ENCODE measurements around the gene SBK3.
"Not testable (repeated sequence)": the region's sequence is repeated elsewhere in the genome, so short reads cannot be mapped to it uniquely, and the experiment has no call there.

SBK3 gene

DNA sequence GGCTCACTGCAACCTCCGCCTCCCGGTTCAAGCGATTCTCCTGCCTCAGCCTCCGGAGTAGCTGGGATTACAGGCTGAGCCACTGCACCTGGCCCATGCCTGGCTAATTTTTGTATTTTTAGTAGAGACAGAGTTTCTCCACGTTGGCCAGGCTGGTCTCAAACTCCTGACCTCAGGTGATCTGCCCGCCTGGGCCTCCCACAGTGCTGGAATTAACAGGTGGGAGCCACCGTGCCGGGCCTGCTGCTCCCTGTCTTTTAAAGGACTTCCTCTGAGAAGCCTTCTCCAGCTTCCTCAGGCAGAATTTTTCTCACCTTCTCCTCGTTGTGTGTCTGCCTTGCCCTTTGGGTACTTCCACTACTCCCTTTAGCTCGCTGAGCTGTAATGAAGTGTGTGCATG is 48.5 kb downstream of the SBK3 start:
- H3K27me3 ChIP-seq (ENCODE audit: control insufficient read depth, insufficient read depth, low read length, poor library complexity, severe bottlenecking); H3K9me3 ChIP-seq (ENCODE audit: control insufficient read depth, low read length); H3K4me3 ChIP-seq (ENCODE audit: insufficient read depth, low read depth, low read length); H3K36me3 ChIP-seq (ENCODE audit: control insufficient read depth, insufficient read depth, low read length); H3K4me1 ChIP-seq (ENCODE audit: control insufficient read depth, insufficient read depth, low read length); H3K27ac ChIP-seq (ENCODE audit: insufficient read depth, low read depth, low read length, poor library complexity, severe bottlenecking): not testable (repeated sequence)
- WGBS, 2 experiments, result 80 to 82% methylated on average over 10 of the region's 10 CpGs

DNA sequence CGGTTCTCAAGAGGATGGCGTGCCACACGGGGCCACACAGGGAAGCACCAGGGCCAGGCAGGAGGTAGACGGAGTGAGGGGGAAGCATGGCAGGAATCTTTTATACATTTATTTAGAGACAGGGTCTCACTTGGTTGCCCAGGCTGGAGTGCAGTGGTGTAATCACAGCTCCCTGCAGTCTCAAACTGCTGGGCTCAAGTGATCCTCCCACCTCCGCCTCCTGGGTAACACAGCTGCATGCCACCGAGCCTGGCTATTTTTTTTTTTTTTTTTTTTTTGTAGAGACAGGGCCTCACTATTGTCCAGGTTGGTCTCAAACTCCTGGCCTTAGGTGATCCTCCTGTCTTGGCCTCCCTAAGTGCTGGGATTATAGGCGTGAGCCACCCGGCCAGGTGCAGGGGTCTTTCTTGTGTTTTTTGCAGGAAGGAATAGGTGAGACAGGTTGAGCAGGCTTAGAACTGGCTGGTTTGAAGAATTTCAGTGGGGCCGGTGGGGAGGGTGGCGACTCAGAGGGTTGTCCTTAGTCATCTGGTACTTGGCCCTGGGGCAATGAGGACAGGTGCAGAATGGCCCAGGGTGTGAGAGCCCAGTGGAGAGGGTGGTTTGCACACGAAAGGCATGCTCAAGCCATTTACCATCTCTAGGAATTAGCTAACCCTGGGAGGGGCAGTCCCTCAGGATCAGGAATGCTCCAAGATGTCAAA is 49.5 kb downstream of the SBK3 start:
- WGBS, 2 experiments, result 75 to 76% methylated on average over 11 of the region's 11 CpGs

DNA sequence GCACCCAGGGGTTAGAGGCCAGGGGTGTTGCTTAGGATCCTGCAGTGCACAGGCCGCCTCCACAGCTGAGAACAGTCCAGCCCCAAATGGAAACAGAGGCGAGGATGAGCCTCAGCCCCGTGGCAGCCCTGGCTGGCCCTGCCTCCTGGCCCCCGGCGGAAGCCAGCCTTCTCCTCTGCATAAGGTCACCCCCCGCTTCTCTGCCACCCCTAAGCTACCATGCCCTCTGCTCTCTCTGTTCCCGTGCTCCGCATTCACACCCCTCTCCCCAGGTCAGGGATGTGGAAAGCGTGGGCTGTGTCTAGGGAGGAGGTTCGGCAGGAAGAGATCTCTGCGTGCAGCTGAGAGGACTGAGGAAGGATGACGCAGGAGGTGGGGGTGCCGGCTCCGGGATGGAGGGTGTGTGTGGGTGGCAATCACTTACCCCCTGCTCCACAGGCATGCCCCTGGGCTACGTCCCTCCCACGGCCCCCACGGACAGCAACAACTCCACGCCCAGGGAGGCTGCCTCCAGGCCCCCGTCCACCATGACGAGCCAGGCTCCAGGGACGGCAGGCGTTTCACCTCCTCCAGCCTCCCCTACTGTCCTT is 51.1 kb downstream of the SBK3 start:
- Histone ChIP-seq H3K27ac (ENCODE audit: insufficient read depth, low read depth, low read length, poor library complexity, severe bottlenecking) (no peak overlapping the region), H3K36me3 (ENCODE audit: control insufficient read depth, insufficient read depth, low read length) (no peaks in the 10 kb centered on the region), H3K4me3 (ENCODE audit: insufficient read depth, low read depth, low read length) (no peak overlapping the region), H3K9me3 (ENCODE audit: control insufficient read depth, low read length) (no peaks in the 10 kb centered on the region), H3K4me1 (ENCODE audit: control insufficient read depth, insufficient read depth, low read length) (peaks cover 4% of the 10 kb centered on the region), H3K27me3 (ENCODE audit: control insufficient read depth, insufficient read depth, low read length, poor library complexity, severe bottlenecking) (no peaks in the 10 kb centered on the region)
- 81 to 83% methylated on average over 22 of the region's 22 CpGs for WGBS, 2 experiments

More for the DNA sequence above, 49.5 kb downstream of the SBK3 start:
- Histone ChIP-seq H3K27ac (ENCODE audit: insufficient read depth, low read depth, low read length, poor library complexity, severe bottlenecking) (no peak overlapping the region), H3K9me3 (ENCODE audit: control insufficient read depth, low read length) (no peaks in the 10 kb centered on the region), H3K36me3 (ENCODE audit: control insufficient read depth, insufficient read depth, low read length) (no peaks in the 10 kb centered on the region), H3K27me3 (ENCODE audit: control insufficient read depth, insufficient read depth, low read length, poor library complexity, severe bottlenecking) (no peaks in the 10 kb centered on the region), H3K4me3 (ENCODE audit: insufficient read depth, low read depth, low read length) (no peak overlapping the region), H3K4me1 (ENCODE audit: control insufficient read depth, insufficient read depth, low read length) (no peaks in the 10 kb centered on the region)

DNA sequence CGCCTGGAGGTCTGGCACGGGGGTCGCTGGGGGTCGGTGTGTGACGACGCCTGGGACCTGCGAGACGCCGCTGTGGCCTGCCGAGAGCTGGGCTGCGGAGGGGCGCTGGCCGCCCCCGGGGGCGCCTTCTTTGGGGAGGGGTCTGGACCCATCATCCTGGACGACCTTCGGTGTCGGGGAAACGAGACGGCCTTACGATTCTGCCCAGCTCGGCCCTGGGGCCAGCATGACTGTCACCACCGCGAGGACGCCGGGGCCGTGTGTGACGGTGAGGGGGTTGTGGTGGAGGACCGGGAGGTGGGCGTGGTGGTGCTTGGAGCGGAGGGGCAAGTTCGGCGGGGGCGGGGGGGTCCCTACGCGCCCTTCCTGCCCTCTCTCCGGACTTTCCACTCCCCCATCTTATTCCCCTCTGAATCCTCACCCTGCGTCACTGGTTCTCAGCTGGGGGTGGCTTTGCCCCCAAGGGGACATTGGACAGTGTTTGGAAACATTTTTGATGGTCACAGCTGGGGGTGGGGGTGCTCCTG is 51.6 kb downstream of the SBK3 start:
- Histone ChIP-seq H3K9me3 (ENCODE audit: control insufficient read depth, low read length) (no peaks in the 10 kb centered on the region), H3K27me3 (ENCODE audit: control insufficient read depth, insufficient read depth, low read length, poor library complexity, severe bottlenecking) (no peaks in the 10 kb centered on the region), H3K27ac (ENCODE audit: insufficient read depth, low read depth, low read length, poor library complexity, severe bottlenecking) (no peak overlapping the region), H3K4me1 (ENCODE audit: control insufficient read depth, insufficient read depth, low read length) (peaks cover 8% of the 10 kb centered on the region), H3K4me3 (ENCODE audit: insufficient read depth, low read depth, low read length) (no peak overlapping the region), H3K36me3 (ENCODE audit: control insufficient read depth, insufficient read depth, low read length) (no peaks in the 10 kb centered on the region)
- 89 to 92% methylated on average over 33 to 36 of the region's 38 CpGs for WGBS, 2 experiments

DNA sequence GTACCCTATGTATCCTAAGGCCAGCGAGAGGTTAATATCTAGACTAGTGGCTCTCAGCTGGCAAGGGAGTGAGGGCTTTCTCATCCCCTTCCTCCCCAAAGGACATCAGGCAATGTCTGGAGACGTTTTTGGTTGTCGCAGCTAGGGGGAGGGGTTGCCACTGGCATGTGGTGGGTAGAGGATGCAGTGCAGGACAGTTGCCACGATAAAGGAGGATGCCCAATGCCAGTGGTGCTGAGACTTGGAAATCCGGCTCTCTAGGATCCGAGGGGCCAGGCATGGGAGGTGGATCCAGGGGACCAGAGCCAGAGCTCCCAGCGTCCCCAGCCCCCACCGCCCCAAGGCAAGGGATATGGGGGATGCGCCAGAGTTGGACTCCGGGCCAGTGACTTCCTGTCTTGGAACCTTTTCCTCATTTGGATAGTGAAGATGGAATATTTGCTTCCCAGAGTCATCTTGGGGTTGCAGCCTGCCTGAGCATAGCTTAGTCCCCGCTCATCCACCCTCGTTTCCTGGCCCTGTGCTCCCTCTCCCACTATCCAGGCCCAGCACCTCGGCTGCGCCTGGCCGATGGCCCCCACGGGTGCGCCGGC is 52.2 kb downstream of the SBK3 start:
- Histone ChIP-seq H3K36me3 (ENCODE audit: control insufficient read depth, insufficient read depth, low read length) (no peaks in the 10 kb centered on the region), H3K27ac (ENCODE audit: insufficient read depth, low read depth, low read length, poor library complexity, severe bottlenecking) (no peak overlapping the region), H3K27me3 (ENCODE audit: control insufficient read depth, insufficient read depth, low read length, poor library complexity, severe bottlenecking) (no peaks in the 10 kb centered on the region), H3K4me3 (ENCODE audit: insufficient read depth, low read depth, low read length) (no peak overlapping the region), H3K9me3 (ENCODE audit: control insufficient read depth, low read length) (no peaks in the 10 kb centered on the region), H3K4me1 (ENCODE audit: control insufficient read depth, insufficient read depth, low read length) (peaks cover 12% of the 10 kb centered on the region)
- WGBS, 2 experiments, result 87 to 88% methylated on average over 18 of the region's 18 CpGs

DNA sequence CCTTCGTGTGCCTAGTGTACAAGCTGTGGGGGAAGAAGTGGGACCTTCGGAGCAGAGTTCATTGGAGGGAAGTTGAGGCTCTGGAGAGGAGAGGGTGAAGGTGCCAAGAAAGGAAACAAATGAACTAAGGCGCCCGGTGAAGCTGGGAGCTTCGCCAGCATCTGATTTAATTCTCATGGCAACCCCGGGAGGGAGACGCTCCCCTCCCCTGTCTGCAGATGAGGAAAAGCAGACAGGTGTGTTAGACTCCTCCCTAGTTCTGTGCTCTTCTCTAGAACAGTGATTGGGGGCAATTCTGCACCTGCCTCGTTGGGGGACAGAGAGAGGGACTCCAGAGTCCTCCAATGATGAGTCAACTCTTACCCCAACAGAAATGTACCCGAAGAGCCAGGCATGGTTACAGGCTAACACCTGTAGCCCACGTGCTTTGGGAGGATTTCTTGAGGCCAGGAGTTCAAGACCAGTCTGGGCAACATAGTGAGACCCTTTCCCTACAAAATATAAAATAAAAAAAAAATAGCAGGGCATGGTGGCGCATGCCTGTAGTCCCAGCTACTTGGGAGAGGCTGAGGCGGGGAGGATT is 52.9 kb downstream of the SBK3 start:
- no peak overlapping the region for H3K4me3 ChIP-seq (ENCODE audit: insufficient read depth, low read depth, low read length)
- H3K27me3 ChIP-seq (ENCODE audit: control insufficient read depth, insufficient read depth, low read length, poor library complexity, severe bottlenecking), result no peaks in the 10 kb centered on the region
- H3K36me3 ChIP-seq (ENCODE audit: control insufficient read depth, insufficient read depth, low read length), result no peaks in the 10 kb centered on the region
- no peaks in the 10 kb centered on the region for H3K9me3 ChIP-seq (ENCODE audit: control insufficient read depth, low read length)
- 86 to 87% methylated on average over 12 of the region's 12 CpGs for WGBS, 2 experiments
- H3K4me1 ChIP-seq (ENCODE audit: control insufficient read depth, insufficient read depth, low read length), result peaks cover 18% of the 10 kb centered on the region
- H3K27ac ChIP-seq (ENCODE audit: insufficient read depth, low read depth, low read length, poor library complexity, severe bottlenecking), result no peak overlapping the region

DNA sequence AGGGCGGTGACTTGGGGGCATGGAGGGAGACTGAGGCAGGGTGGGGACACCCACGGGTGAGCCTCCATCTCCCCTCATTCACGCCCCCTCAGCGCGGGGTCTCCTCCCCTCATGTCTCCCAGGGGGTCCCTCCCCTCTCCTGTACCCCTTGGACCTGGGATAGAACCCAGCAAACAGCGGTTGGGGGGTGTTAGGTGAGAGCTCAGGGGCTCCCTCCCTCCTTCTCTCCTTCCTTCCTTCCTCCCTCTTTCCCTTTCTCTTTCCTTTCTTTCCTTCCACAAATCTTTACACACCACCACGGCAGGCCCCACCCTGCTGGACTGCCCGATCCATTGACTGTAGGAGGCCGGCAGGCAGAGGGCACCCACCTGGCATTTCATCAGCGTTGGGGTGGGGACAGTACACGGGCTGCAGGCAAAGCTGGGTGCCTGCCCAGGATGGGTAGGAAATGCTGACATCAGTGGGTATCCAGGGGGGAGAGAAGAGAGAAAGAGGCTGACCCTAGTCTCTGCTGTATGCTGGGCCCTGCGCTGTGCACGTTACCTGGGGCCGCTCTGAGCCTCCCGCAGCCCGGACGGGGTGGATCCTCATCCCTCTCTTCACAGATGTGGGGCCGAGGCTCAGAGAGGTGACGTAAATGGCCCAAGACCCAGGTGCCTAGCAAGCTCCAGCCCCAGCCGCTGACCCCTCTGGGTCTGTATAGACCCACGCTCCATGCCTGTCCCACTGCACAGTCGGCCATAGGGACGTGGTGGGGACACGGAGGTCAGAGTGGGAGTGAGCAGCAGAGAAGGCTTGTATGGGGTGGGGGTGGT is 53.6 kb downstream of the SBK3 start:
- Histone ChIP-seq H3K9me3 (ENCODE audit: control insufficient read depth, low read length) (no peaks in the 10 kb centered on the region), H3K4me1 (ENCODE audit: control insufficient read depth, insufficient read depth, low read length) (peaks cover 25% of the 10 kb centered on the region), H3K27me3 (ENCODE audit: control insufficient read depth, insufficient read depth, low read length, poor library complexity, severe bottlenecking) (no peaks in the 10 kb centered on the region), H3K4me3 (ENCODE audit: insufficient read depth, low read depth, low read length) (no peak overlapping the region), H3K27ac (ENCODE audit: insufficient read depth, low read depth, low read length, poor library complexity, severe bottlenecking) (no peak overlapping the region), H3K36me3 (ENCODE audit: control insufficient read depth, insufficient read depth, low read length) (no peaks in the 10 kb centered on the region)
- 88% methylated on average over 24 of the region's 24 CpGs for WGBS, 2 experiments

All from ectodermal cell (in vitro differentiated cells).